DMS153 (cell line): ENCODE data around the gene NHSL2.
A peak's percentile ranks its signal among the peaks of the same experiment; 100 is the strongest.

Experiments used
- DNase-seq: peaks from one replicate; lab custom pipeline; 2025; lab: John Stamatoyannopoulos, UW

Gene NHSL2

GRCh38 chrX:72071213-72071612 lies 160.6 kb downstream of the NHSL2 start:
- DNase-seq = no peak

DNA sequence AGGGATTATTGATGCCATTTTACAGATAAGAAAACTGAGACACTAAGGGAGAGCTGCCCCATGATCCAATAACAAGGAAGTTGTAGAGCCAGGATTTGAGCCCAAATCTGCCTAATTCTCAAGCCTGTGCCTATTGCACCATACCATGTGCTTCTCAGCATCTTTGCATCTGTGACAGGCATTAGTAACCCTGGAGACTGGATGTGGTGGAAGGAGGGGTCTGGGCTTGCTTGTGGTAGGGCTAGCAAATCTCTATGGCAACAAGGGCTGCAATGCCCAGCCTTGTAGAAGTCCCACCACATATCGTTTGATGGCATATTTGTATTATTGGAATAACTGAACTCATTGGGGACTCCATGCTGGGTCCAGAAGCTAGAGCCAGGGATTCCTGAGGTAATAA lies 163.0 kb downstream of the NHSL2 start:
- DNase-seq = no peak

- no peak for DNase-seq
Measured at GRCh38 chrX:72078411-72078810, 167.8 kb downstream of the NHSL2 start.

DNA sequence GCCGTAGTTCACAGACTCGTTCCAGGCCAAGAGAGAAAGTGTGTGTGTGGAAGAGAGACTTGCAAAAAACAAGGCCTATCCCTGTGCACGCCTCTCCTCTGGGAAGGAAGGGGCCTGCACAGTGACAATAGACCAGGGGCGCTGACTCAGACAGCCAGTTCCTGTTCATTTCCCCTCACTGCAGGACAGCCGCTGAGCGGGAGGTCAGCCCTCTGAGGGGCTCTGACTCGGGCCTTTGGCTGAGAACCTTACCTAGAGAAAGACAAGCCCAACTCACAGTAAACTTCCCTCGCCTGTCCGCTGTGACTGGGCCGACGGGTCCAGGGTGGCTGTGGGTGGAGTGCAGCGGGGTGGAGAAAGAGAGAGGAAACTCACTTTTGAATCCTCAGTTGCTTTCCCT lies 169.0 kb downstream of the NHSL2 start:
- DNase-seq = no peak

DNA sequence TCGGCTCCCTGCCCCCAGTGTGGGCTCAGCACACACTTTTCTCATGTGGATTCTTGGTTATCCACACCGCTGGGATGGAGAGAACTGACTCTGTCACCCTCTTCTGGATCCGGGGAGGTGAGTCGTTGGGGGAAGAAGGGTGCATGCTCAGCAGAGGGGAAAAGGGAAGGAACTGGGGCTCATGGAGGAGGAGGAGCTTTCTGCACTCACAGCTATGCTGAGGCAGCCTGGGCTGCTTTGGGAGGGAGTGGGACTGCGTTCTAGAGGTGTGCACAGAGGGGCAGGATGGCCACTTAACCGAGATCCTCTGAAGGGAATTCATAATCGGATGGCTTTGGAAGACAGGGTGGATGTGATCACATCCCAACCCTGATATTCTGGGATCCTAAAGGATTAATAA lies 169.5 kb downstream of the NHSL2 start:
- DNase-seq = no peak

GRCh38 chrX:72080800-72081199 lies 170.2 kb downstream of the NHSL2 start:
- no peak for DNase-seq

DNA sequence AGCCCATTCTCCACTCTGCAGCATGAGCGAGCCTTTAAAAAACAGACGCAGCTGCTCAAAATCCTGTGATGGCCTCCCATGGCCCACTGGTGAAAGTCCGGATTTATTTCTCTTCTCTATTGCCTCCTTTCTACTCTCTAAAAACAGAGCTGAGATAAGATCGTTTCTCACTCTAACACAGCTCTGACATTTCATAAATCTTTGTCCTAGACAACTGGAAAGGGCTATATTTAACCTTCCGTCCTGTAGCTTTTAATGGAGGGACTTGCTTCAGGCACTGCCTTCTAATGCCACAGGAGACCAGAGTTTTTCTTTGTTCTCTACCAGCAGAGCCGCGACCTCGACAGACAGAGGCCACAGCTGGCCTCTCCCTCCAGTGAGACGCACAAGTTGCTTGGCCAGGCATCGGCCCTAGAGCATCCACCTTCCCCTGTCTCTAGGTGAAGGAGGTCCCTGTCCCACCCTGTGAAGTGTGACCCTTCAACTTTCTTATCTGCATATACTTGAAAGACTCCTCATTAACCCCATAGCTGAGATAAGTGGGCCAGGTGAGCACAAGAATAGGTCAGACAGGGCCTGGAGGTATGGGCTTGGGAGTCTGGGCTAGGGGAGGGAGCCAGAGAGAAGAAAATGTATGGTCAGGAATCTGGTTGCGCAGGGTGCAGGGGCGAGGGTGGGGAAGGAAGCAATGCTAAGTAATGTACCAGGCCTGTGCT lies 171.1 kb downstream of the NHSL2 start:
- DNase-seq = no peak

- DNase-seq = no peak
Measured at GRCh38 chrX:72083291-72083690, 172.6 kb downstream of the NHSL2 start.

DNA sequence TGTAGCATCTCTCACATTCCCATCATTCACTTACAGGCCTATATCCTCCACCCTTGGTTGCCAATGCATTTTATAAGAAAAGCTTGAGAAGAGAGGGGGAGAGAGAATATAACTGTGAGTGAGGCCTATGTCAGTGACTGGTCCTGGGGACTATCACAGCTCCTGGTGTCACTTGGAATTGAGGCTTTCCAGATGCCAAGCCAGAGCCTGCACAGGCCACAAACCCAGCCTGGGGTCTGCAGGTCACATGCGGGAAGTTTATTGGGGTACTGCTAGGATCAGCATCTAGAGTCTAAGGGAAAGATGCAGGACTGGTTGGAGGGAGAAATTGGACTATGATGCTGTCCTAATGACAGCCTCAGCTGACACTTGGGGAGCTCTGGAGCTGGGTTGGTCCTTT lies 173.5 kb downstream of the NHSL2 start:
- DNase-seq = no peak

DNA sequence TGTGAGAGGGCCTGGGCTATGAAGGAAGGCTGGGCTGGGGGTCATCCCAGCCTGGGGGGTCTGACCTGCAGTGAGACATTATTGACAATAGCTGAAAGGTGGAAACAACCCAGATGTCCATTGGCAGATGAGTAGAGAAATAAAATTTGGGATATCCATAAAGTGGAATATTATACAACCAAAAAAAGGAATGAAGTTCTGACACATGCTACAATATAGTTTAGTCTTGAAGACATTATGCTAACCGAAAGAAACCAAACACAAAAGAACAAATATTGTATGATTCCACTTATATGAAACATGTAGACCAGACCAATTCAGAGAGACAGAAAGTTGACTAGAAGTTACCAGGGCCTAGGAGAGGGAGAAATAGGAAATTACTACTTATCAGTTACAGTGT lies 176.3 kb downstream of the NHSL2 start:
- no peak for DNase-seq

- no peak for DNase-seq
Measured at GRCh38 chrX:72088761-72089160, 178.1 kb downstream of the NHSL2 start.

- no peak for DNase-seq
Measured at GRCh38 chrX:72089254-72089653, 178.6 kb downstream of the NHSL2 start.

GRCh38 chrX:72094894-72095293 lies 184.2 kb downstream of the NHSL2 start:
- DNase-seq = peak; percentile 69

DNA sequence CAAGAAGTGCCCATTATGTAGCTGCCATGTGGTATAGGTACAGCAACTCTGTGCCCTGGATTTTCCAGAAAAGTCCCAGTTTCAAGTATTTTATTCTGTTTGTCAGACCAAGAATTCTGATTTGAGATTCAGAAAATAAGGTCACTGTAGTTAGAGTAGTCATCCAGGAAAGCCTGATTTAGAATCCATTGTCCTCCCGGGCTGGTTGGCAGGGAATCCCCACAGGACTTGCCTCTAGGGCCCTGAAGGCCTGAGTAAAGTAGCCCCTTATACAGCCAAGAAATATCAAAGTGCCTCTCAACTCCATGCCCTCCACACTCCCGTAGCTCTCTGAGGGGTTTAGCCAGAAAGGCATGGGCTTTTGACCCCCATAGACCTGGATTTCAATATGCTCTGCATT lies 184.7 kb downstream of the NHSL2 start:
- no peak for DNase-seq

DNA sequence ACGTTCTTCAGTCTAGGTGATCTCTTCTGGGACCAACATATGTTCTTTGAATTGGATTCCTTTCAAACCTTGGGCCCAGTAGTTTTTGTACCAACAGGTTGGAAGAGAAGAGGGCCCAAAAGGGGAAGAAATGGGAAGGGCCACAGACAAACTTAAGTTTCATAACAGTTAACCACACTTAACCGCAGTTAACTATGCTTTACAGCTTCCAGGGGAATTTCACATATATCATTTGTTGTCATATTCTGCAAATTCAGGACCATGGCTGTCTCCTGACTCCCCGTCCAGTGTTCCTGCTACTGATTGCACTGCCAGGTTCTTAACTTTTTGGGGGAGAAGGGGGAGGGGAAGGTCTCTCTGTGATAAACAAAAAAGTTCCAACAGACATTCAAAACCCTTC lies 186.5 kb downstream of the NHSL2 start:
- no peak for DNase-seq

DNA sequence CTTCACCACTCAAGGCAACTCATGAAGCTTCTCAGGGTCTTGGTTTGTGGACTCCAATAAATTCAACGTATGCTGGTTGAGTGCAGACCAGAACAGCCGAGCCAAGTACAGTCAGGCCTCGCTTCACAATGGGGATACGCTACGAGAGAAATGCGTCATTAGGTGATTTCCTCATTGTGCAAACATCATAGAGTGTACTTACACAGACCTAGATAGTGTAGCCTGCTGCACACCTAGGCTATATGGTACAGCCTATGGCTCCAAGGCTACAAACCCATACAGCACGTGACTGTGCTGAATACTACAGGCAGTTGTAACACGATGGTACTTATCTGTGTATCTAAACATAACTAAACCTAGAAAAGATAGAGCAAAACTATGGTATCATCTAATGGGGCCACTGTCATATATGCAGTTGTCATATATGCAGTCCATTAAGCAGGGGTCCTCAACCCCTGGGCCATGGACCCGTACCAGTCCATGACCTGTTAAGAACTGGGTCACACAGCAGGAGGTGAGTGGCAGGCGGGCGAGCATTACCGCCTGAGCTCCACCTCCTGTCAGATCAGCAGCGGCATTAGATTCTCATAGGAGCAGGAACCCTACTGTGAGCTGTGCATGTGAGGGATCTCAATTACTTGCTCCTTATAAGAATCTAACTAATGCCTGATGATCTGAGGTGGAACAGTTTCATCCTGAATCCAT lies 189.6 kb downstream of the NHSL2 start:
- DNase-seq = peak; percentile 52

DNA sequence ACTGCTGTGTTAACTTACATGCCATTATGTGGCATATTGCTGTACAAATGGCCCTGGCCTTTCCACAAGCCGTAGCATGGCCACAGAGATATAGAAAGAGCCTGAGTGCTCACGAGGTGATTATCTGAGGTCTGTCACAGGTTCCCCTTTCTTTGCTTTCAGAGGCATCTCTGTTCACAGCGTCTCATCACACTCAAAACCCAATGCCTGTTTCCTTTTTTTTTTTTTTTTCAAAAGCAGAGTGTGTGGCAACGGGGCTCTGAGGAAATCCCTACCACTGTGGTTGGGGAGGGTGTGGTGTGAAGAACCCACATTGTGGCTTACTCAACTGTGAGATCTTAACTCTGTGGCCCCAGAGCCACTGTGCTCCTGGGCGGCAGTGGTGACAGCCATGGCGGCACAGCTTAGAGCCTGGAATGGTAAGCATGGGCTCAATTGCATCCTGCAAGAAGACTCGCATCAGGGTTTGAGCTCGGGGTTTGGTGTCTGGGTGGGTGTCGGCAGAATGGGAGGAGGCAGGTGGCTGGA lies 190.2 kb downstream of the NHSL2 start:
- DNase-seq = no peak

DNA sequence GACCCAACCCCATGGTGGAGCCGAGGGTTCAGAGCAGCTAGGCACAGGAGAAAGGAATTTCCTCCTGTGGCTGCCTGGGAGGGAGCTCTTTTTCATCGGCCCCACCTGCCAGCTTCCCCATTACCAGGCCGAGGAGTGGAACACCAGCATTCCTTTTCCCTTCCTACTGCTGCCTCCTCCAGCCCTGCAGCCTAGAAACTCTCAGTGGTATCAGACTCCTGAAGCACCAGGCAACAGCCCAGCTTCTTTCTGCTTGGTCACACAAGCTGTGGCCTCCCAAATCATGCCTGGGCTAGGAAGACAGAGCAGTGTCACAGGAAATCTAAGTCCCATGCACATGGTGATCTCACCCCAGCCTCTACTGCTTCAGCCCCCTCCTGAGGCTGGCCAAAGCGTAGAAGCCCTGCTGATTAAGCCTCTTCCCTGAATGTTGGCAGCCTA lies 191.0 kb downstream of the NHSL2 start:
- no peak for DNase-seq

GRCh38 chrX:72102126-72102525 lies 191.5 kb downstream of the NHSL2 start:
- no peak for DNase-seq

DNA sequence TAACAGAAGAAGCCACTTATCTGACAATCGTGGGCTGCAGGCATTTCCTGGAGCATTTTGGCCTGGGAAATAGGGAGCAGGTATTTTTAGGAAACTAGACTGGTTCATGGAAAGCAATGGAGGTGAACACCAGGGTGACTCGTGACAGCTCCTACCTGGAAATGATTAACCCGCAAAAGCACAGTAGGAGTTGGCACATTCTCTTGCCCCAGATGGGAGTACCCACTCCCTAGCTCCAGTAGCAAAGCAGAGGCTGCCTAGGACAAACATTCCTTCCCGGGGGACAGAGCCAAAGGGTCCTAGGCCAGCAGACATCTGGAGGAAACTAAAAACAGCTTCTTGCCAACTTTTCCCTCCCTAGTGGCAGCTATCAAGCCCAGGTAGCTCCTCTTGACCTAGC lies 192.1 kb downstream of the NHSL2 start:
- no peak for DNase-seq

GRCh38 chrX:72105436-72105835 lies 194.8 kb downstream of the NHSL2 start:
- no peak for DNase-seq

DNA sequence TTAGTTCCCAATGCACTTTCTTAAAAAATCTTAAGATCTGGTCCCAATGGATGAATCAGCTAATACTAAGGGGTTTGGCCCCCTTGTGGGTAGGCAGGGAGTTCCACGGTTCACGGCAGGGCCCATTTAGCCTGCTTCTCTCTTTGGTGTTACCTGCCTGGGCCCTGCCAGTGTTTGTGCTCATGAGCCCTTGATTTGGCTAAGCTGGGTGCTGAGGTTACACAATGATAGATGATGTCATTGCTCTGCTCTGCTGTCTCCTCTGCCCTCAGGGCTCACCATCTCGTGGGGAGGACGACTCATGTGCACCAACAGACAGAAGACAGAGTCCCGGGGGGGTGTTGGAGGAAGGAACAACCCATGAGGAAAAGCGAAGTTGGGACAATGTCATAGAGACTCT lies 196.7 kb downstream of the NHSL2 start:
- DNase-seq = no peak

- DNase-seq = no peak
Measured at GRCh38 chrX:72107841-72108595, 197.4 kb downstream of the NHSL2 start.
